Astrocyte (in vitro differentiated cells and primary cell): ENCODE data around the gene ESF1.

Source experiments
- EZH2 ChIP-seq: IDR thresholded peaks from 2 replicates; pipeline ENCODE4 v1.6.1; 2012; ENCODE audit warnings: mild to moderate bottlenecking, low read length, inconsistent platforms; ENCODE audit not compliant: insufficient read depth
- TF ChIP-seq, protein P1 (sequence below): IDR thresholded peaks from 2 replicates; pipeline ENCODE4 v1.5.1; 2011; ENCODE audit warnings: low read depth, mild to moderate bottlenecking, inconsistent platforms, low read length, moderate library complexity; ENCODE audit not compliant: insufficient read depth

DNA sequence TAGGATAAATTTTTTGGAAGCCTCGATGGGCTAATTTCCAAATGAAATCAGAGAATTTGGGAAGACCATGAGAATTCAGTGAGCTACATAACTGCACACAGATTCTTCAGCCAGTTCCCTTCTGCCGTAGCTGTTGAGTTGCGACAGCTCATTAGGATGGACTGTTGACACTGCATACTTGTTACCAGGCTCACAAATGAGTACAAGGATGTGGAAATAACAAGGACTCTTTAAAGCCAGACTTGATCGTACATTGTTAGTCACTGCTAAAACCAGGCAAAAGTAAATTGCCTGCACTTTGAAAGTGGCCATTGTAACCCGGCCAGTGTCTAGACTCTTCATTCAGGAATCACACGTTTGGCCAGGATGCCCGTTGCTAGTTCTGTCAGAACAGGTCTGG lies 37.2 kb upstream of the ESF1 start:
- TF ChIP-seq, protein P1, sequence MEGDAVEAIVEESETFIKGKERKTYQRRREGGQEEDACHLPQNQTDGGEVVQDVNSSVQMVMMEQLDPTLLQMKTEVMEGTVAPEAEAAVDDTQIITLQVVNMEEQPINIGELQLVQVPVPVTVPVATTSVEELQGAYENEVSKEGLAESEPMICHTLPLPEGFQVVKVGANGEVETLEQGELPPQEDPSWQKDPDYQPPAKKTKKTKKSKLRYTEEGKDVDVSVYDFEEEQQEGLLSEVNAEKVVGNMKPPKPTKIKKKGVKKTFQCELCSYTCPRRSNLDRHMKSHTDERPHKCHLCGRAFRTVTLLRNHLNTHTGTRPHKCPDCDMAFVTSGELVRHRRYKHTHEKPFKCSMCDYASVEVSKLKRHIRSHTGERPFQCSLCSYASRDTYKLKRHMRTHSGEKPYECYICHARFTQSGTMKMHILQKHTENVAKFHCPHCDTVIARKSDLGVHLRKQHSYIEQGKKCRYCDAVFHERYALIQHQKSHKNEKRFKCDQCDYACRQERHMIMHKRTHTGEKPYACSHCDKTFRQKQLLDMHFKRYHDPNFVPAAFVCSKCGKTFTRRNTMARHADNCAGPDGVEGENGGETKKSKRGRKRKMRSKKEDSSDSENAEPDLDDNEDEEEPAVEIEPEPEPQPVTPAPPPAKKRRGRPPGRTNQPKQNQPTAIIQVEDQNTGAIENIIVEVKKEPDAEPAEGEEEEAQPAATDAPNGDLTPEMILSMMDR, result no peak
- TF ChIP-seq EZH2, result no peak
